ENCODE results near the gene ACTL6B.

GRCh38 chr7:100595188-100595587, 61.1 kb downstream of the ACTL6B start:
- no peak for TF ChIP-seq CTCF (IDR thresholded peaks at IDR 0.05)
- TF ChIP-seq POLR2A (IDR thresholded peaks at IDR 0.05) = no peak
- TF ChIP-seq POLR2AphosphoS5 (IDR thresholded peaks at IDR 0.05) = no peak
